Fibroblast of villous mesenchyme (primary cell): ENCODE measurements around the gene PRM3. TPM values are rescaled to one million over a fixed set of nuclear protein-coding genes. Genes with fewer than 3 reads are reported as not detected.

Experiments
- DNase-seq: peaks from one replicate; pipeline ENCODE4 v3.0.0-alpha.2; 2010; ENCODE audit warnings: low read depth
- H3K4me3 ChIP-seq: 2 replicates; pipeline ENCODE4 v1.5.1; 2011; ENCODE audit warnings: low read depth, mild to moderate bottlenecking, low read length
- CTCF ChIP-seq: IDR thresholded peaks from 2 replicates; pipeline ENCODE4 v1.5.1; 2012; ENCODE audit warnings: low read depth, mild to moderate bottlenecking, low read length; ENCODE audit not compliant: insufficient read depth
- total RNA-seq: library from RNA; depleted of rRNA; stranded (reverse); fragments of >200 nt; gene quantifications from 2 replicates; pipeline ENCODE4 v1.2.3, GENCODE V29; 2012

PRM3 gene
- total RNA-seq, 1 donor, result not detected

- no peak overlapping the region for H3K4me3 ChIP-seq
- DNase-seq, result no peak
- TF ChIP-seq CTCF, result no peak
These were observed 9.7 kb downstream of the PRM3 start for GRCh38 chr16:11263737-11264136.

- no peak for DNase-seq
- H3K4me3 ChIP-seq, result no peak overlapping the region
- TF ChIP-seq CTCF, result no peak
These were observed 10.5 kb downstream of the PRM3 start for GRCh38 chr16:11262915-11263314.

- no peak for TF ChIP-seq CTCF
- no peak overlapping the region for H3K4me3 ChIP-seq
- DNase-seq, result no peak
These were observed 12.8 kb downstream of the PRM3 start for GRCh38 chr16:11260596-11260966.

GRCh38 chr16:11259655-11260595 is 13.5 kb downstream of the PRM3 start:
- no peak for DNase-seq
- H3K4me3 ChIP-seq, result no peak overlapping the region
- TF ChIP-seq CTCF, result no peak

DNA sequence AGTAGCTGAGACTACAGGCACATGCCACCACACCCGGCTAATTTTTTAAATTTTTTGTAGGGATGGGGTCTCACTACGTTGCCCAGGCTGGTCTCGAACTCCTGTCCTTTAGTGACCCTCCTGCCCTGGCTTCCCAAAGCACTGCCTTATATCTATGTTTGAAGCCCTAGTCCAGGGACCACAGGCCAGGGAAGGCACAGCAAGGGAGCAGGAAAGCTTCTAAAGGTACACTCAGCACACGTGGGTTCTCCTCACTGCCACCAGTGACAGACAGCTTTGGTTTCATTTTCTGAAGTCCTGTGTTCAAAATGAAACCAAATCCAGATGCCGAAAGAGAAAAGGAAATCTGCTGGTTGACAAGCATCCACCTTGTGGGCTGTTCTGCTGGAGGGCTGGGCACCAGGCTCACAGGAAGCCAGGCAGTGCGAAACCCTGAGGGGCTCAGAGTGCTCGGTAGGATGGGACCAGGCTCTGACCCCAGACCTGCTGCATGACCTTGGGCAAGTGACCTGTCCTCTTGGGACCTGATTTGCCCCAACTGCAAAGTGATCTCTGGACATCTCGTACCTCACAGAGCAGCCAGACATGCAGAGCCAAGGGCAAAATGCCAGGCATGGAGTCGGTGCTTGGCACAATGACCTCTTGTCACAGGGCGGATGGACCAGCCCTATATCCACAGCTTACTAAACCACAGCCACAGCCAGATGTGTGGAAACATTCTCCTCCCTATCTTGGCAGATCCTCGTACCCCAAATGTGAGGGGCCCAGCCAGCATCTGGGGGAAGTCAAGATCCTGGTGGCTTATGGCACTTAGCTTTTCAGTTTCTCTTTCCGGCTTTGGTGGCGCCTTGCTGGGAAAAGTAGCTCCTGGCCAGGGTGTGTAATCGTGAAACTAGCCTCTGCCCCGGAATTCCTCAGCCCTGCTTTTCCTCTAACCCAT is 14.6 kb downstream of the PRM3 start:
- no peak for TF ChIP-seq CTCF
- H3K4me3 ChIP-seq, result no peak overlapping the region

DNA sequence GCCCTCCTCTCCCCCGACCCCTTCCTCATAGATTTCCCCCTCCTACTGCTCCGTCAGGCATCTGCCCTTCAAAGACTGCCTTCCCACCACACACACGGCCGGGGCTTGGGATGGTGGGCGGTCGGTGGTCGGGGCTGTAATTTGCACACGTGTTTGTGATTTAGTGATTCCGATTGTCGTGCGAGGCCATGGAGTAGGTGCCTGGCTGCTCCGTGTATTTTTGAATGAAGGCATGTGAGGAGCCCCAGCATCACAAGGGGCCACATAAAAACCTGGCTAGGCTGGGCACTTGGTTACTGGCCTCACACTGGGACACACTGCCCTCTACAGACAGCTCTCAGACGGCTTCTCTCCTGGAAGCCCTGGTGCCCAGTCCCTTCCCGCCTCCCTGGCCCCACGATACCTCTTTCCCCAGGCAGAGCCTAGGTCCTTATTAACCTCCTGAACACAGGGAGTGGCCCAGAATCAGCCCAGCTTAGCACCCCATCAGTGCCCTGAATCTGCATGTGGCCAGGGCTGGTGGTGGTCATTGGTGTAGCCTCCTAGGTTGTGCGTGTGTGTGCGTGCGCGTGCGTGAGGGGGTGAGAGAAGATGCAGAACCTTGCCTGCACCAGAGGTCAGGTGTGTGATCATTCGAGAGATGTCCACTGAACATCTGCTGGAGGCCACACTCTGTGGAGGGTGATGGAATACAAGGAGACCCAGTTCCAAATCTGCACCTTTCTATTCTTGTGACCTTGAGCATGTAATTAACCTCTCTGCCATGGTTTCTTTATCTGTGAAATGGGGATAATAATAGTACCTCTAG is 16.1 kb downstream of the PRM3 start:
- peak; percentile 84 for DNase-seq
- peak overlapping the region; percentile 75 for H3K4me3 ChIP-seq
- peak; percentile 83 for TF ChIP-seq CTCF

More for the DNA sequence above, 14.6 kb downstream of the PRM3 start:
- DNase-seq, result peak; percentile 68
